HUDEP-2 (cell line): Measurements from ENCODE around the gene BEST1.

Experiments
- DNase-seq, 76 experiments: peaks; one replicate each; lab custom pipeline; 2025; ENCODE audit not compliant: unreplicated experiment in 76 of 76; lab: John Stamatoyannopoulos, UW

The BEST1 gene

GRCh38 chr11:61962213-61963015, 12.3 kb downstream of the BEST1 start:
- peak in 3 of 76 experiments; percentile 26 to 57 (median 53) for DNase-seq

- DNase-seq, result peak in 15 of 76 experiments; percentile 28 to 70 (median 41)
Observed at GRCh38 chr11:61963016-61963281, 12.8 kb downstream of the BEST1 start.

DNA sequence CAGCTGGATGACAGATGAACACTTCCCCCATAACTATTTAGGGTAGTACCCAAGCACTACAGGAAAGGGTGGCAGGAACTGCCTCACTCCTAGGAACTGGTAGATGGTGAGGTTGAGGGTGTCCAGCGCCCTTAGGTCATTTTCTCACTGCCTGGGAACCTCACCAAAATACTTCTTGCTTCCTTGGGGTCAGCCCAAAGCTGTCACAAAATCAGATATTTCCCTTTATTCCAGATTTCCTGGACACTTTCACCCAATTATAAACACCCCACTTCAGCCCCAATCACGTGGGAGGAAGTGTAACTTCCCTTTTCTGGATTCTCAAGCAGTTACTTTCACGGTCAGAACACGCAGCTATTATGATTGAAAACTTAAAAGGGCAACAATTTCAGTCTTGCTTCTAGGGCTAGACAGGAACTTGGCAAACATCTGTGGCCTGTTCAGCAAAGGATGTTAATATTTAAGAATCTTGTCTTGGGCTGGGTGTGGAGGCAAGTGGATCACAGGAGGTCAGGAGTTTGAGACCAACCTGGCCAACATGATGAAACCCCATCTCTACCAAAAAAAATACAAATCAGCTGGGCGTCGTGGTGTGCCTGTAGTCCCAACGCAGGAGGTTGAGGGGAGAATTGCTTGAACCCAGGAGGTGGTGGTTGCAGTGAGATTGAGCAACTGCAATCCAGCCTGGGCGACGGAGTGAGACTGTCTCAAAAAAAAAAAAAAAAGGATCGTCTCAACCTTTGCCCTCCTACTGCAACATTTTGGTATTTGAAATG, 13.3 kb downstream of the BEST1 start:
- peak in 59 of 76 experiments; percentile 24 to 89 (median 62) for DNase-seq

- peak in 17 of 76 experiments; percentile 25 to 78 (median 53) for DNase-seq
Observed at GRCh38 chr11:61964058-61964665, 14.0 kb downstream of the BEST1 start.

DNA sequence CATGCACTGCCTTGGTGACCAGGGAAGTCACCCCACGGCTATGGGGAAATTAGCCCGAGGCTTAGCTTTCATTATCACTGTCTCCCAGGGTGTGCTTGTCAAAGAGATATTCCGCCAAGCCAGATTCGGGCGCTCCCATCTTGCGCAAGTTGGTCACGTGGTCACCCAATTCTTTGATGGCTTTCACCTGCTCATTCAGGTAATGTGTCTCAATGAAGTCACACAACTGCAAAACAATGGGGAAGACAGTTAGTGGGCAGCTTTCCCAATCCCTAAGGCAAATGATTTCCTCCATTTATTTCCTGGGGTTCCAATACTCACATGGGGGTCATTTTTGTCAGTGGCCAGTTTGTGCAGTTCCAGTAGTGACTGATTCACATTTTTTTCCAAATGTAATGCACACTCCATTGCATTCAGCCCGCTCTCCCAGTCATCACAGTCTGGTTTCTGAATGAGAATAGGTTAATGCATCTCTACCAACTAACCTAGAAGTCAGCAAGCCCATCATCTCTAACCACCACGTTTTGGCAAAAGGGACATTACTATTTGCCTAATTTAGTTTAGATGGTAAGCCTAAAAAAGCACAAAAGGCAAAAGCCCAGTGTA, 14.6 kb downstream of the BEST1 start:
- DNase-seq, result peak in 42 of 76 experiments; percentile 7 to 64 (median 30)

DNA sequence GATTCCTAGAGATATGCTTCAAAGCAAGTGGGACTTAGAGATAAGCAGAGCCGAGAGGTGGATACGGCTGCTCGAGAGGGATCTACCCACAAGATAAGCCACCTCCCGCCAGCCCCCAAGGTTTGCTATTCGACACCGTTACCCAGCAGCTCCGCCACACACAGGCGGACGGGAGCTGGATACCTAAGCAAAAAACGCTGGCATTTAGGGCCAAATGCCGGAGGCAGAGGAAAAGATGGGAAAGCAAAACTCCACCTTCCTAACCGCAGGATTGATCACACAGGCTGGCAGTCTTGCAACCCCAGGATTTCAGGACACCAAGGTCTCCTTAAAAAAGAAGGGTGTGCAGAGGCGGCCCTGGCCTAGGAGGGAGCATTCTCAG, 16.6 kb downstream of the BEST1 start:
- peak in 73 of 76 experiments; percentile 58 to 91 (median 78) for DNase-seq

DNA sequence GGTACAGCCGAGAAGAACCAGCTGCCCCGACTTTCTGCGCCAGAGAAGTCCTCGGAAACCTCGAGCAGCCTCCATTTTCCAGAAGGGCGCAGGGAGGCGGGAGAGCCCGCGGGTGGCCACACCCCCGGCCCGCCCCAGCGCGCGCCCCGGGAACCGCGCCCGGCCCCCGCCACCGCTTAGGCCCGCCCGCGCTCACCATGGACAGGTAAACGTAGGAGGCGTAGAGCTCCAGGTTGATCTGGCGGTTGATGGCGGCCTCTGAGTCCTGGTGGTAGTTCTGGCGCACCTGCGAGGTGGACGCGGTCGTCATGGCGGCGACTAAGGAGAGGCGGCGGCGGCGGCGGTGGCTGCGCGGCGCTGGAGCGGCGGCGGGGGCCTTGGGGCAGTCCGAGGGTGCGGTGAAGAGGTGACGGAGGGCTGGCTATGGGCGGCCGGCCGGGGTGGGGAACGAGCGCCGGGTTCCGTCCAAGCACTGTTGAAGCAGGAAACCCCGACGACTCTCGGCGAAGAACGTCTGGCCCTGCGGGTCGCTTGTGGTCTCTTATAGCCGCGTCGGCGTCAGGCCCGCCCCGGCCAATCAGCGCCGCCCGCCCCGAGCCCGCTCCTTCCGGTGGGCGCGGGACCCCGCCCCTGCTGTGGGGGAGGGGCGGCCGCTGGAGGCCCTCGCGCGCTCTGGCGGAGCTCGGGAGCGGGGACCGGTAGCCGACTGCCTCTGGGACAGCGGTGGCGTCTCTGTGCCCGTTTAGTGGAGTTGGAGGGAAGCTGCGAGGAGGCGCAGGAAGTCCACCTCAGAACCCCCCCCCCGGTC, 17.2 kb downstream of the BEST1 start, which contains the start of gene FTH1:
FTH1 (minus strand) TSS at position 519 of the 808 bp plus-strand sequence; CDS start at position 310, 209 bp downstream.
- peak in 74 of 76 experiments; percentile 45 to 95 (median 83) for DNase-seq

GRCh38 chr11:61967924-61968757, 18.0 kb downstream of the BEST1 start:
- peak in 31 of 76 experiments; percentile 12 to 76 (median 44) for DNase-seq

DNA sequence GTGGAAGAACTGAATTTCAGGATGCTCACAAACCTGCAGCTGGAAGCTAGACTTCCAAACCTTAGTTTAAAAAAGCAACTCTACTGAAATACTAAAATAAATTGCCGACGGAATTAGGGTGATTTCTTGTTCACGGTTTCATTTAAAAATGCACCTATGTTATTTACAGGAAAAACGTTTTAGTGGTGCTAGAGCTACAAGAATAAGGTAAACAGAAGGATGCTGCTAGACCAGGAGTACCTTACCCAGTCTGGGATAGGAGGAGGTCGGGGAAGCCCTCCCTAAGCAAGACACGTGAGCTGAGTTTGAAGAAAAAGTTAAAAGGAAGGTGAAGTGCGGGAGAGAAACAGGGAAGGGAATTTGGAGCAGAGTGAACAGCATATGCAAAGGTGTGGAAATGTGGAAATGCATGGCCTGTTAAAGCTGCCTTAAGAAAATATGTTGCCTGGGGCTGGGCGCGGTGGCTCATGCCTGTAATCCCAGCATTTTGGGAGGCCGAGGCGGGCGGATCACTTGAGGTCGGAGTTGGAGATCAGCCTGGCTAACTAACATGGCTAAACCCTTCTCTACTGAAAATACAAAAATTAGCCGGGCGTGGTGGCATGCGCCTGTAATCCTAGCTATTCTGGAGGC, 18.7 kb downstream of the BEST1 start:
- DNase-seq, result no peak

DNA sequence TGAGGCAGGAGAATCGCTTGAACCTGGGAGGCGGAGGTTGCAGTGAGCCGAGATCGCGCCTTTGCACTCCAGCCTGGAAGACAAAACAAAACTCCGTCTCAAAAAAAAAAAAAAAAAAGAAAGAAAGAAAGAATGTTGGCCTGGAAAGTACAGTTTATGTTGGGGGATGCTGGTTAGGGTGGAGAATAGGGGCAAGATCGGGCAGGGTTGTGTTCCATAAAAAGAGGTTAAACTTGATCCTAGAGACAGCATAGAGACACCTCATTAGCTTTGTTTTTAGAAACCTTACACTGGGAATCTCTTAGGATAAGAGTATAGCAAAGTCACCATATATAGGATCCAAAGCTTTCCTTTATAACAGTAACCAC, 19.2 kb downstream of the BEST1 start:
- no peak for DNase-seq

GRCh38 chr11:61969838-61970662, 19.9 kb downstream of the BEST1 start:
- DNase-seq, result peak in 5 of 76 experiments; percentile 3 to 53 (median 33)

- peak in 75 of 76 experiments; percentile 71 to 100 (median 98) for DNase-seq
Observed at GRCh38 chr11:61971248-61972111, 21.3 kb downstream of the BEST1 start.

DNA sequence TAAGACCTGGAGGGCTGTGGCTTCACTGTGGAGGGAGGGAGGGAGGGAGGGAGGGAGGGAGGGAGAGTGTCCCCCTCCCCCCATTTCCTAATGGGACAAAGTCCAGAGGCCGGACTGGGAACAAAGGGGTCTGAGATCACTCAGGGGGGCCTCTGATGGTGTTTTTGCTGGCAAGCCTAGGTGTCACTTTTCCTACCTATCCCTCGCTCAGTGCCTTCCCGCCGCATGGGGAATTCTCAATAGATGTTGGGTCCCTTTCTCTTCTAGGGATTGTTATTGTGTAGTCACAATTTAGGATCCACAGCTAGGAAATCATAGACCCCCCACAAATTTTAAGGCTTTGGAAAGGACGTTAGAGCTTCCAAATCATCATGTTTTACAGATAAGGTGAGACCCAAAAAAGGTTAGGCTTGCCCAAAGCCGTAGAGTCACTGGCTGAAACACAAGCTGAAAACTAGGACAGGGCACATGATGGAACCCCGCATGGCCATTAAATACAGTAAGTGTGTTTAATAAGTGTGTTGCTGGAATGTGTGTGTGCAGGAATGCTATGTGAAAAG, 22.0 kb downstream of the BEST1 start:
- peak in 1 of 76 experiments; percentile 42 for DNase-seq

DNA sequence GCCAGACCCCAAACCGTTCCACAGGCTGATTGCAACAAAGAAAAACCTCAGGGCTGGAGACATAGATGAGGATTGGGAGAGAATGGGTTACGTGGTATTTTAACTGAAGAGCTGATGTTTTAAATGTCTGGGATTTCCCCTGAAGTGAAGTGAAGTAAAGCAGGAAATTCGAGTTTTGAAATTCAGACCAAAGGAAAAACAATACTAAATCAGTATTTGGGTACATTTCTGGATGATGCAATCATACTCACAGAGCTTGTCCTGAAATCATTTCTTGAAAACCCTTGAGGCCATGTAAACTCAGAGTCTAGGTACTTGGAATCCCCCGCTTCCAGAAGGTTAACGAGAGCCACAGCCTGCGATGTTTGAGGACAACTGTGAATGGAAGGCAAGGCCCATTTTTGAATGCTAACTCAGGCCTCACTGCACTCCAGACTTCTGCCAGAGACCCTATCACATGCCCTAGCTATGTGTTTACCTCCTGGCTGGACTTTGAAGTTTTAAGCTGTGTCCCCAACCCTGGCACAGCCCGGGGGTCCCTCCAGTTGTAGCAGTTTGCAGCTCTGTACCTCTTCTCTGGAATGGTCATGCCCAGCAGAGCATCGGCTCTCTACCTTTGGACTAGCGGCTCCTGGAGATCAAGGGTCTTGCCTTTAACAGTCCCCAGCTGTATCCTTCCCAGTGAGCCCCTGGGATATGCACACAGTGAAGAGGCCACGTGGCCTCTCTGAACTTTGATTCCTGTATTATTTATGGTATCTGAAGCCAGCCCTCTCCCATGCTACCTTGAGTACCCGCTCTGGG, 22.7 kb downstream of the BEST1 start:
- DNase-seq, result no peak

DNA sequence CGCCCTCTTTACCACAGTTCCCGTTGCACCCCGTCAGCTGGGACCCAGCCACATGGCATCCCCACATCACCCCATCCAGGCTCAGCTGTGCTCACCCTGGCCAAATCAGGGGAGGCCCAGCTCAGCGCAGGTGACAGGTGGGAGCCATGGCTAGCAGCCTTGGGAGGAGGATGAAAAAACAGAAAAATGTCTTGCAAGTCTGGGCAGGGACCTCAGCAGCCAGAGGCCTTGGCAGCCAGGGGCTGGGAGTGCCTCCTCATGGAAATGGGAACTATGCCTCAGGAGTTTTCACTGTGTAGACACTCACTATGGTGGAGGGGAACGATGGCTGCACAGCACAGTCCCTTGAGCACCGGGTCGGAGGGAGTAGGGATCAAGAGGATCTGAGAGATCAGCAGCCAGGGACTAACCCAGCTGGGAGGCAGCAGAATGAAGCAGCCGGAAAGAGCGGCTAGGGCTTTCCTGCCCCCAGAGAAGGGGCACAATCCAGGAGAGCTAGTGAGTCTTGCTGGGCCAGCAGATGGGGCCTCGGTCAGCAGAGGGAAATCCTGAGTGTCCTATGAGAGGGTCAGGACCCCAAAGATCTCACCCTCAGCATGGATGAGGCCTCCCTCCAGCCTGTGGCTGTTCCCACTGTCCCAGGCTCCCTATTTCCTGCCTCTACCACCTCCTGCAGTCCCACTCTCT, 23.5 kb downstream of the BEST1 start:
- DNase-seq, result no peak
